Colonic mucosa (tissue), 4 donors: ENCODE data around the gene CHSY3. TPM values are rescaled to one million over a fixed set of nuclear protein-coding genes. Genes with fewer than 3 reads are reported as not detected.

ENCODE experiments used
- DNase-seq: peaks from one replicate; pipeline ENCODE4 v3.0.0-alpha.2; 2020
- H3K27ac ChIP-seq: fragments of 200-600 bp; one replicate; pipeline ENCODE4 v1.8.0; 2021
- H3K27me3 ChIP-seq: fragments of 200-600 bp; one replicate; pipeline ENCODE4 v1.8.0; 2021
- H3K36me3 ChIP-seq: fragments of 200-600 bp; one replicate; pipeline ENCODE4 v1.8.0; 2021
- H3K4me1 ChIP-seq: fragments of 200-600 bp; one replicate; pipeline ENCODE4 v1.8.0; 2021; ENCODE audit warnings: mild to moderate bottlenecking
- H3K4me3 ChIP-seq: fragments of 200-600 bp; one replicate; pipeline ENCODE4 v1.8.0; 2021
- H3K9ac ChIP-seq, 2 donors: one replicate each; pipeline ENCODE4 v1.7.0; 2013; ENCODE audit warnings: control low read depth in 2 of 2, low read depth in 2 of 2, low read length in 2 of 2
- H3K9me3 ChIP-seq: fragments of 200-600 bp; one replicate; pipeline ENCODE4 v1.8.0; 2021
- intact Hi-C: fragments of 100-400 bp; cut with DNase I; formaldehyde crosslinking; loops from one replicate; pipeline ENCODE4 v1.14.1; 2022
- total RNA-seq, 2 donors: library from RNA; stranded (reverse); fragmentation: NEBNext Ultra II Directional in 1 of 2; extraction: Animal tissue kit (Norgen Biotek cat#: 25700) in 1 of 2; gene quantifications; one replicate each; pipeline ENCODE4 v1.2.1, GENCODE V29; 2021
- TF ChIP-seq, protein P1 (sequence below): fragments of 200-600 bp; IDR thresholded peaks from one replicate; pipeline ENCODE4 v1.8.0; 2022; ENCODE audit warnings: antibody characterized with exemption, mild to moderate bottlenecking
- donor health status: healthy.
- donor health status: DM: no; HTN: no; CAD: no.
- donor health status: DM: no; HTN: no; CAD: no.

Gene CHSY3
- total RNA-seq, 2 donors from 2014 or later: 0.42 to 0.99 TPM

DNA sequence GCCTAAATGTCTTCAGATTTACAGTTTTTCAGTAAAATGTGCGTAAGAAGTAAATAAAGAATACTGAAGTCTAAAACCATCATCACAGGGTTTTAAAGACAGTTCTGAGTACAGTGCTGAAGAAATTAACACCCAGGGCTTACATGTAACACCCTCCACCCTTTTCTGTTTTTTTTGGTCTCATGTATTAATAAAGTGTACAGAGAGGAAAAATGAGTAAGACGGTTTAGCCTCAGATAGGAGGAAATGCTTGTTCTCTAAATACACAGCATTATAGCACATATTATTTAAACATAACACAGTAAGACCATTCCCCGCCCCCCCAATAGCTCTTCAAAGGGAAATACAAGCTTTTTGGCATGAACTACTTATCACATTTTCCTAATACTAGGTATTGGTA lies 119.3 kb downstream of the CHSY3 start:
- intact Hi-C loops: no loop called here
- H3K27ac ChIP-seq: no peak overlapping the region
- TF ChIP-seq, protein P1, sequence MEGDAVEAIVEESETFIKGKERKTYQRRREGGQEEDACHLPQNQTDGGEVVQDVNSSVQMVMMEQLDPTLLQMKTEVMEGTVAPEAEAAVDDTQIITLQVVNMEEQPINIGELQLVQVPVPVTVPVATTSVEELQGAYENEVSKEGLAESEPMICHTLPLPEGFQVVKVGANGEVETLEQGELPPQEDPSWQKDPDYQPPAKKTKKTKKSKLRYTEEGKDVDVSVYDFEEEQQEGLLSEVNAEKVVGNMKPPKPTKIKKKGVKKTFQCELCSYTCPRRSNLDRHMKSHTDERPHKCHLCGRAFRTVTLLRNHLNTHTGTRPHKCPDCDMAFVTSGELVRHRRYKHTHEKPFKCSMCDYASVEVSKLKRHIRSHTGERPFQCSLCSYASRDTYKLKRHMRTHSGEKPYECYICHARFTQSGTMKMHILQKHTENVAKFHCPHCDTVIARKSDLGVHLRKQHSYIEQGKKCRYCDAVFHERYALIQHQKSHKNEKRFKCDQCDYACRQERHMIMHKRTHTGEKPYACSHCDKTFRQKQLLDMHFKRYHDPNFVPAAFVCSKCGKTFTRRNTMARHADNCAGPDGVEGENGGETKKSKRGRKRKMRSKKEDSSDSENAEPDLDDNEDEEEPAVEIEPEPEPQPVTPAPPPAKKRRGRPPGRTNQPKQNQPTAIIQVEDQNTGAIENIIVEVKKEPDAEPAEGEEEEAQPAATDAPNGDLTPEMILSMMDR: no peak

DNA sequence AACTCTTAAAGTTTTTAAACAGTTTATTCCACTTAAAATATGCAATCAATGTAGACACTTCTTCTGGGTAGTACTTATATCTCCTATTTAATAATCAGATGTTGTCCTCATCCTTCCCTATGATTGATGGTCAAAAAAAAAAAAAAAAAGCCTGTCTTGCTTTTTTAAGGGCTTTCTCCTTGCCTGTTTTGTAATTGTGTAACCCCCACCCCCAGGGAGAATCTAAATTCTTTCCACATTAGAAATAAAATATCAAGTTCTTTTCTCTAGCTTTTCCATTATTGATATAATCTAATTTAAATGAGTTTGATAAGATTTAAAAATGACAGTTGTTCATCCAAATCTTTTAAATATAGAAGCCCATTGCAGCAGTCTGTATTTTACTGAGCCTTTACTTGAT lies 119.7 kb downstream of the CHSY3 start:
- no peak for DNase-seq
- no peak overlapping the region for H3K27ac ChIP-seq
- H3K36me3 ChIP-seq: no peaks in the 10 kb centered on the region
- no peak overlapping the region for H3K9ac ChIP-seq
- no peaks in the 10 kb centered on the region for H3K4me1 ChIP-seq
- H3K4me3 ChIP-seq: no peak overlapping the region
- intact Hi-C loops: no loop called here
- H3K9me3 ChIP-seq: no peaks in the 10 kb centered on the region
- no peaks in the 10 kb centered on the region for H3K27me3 ChIP-seq
- TF ChIP-seq, protein P1: no peak

More for the DNA sequence above, 119.3 kb downstream of the CHSY3 start:
- Histone ChIP-seq H3K4me1 (no peaks in the 10 kb centered on the region), H3K36me3 (no peaks in the 10 kb centered on the region), H3K4me3 (no peak overlapping the region), H3K27me3 (no peaks in the 10 kb centered on the region), H3K9ac (no peak overlapping the region), H3K9me3 (no peaks in the 10 kb centered on the region)
- no peak for DNase-seq

DNA sequence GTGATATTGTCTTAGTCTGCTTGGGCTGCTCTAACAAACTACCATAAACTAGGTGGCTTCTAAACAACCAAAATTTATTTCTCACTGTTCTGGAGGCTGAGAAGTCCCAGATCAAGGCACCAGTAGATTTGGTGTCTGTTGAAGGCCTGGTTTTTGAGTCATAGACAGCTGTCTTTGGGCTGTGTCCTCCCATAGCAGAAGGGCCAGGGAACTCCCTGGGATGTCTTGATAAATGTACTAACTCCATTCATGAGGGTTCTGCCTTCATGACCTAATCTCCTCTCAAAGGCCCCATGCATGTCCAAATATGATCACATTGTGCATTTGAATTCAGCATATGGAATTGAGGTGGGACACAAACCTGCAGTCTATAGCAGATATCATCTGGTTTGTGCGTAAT lies 121.2 kb downstream of the CHSY3 start:
- Histone ChIP-seq H3K9me3 (no peaks in the 10 kb centered on the region), H3K27me3 (no peaks in the 10 kb centered on the region), H3K27ac (no peak overlapping the region), H3K4me1 (no peaks in the 10 kb centered on the region), H3K4me3 (no peak overlapping the region), H3K9ac (no peak overlapping the region), H3K36me3 (no peaks in the 10 kb centered on the region)
- DNase-seq: no peak
- TF ChIP-seq, protein P1: no peak
- intact Hi-C loops: no loop called here

DNA sequence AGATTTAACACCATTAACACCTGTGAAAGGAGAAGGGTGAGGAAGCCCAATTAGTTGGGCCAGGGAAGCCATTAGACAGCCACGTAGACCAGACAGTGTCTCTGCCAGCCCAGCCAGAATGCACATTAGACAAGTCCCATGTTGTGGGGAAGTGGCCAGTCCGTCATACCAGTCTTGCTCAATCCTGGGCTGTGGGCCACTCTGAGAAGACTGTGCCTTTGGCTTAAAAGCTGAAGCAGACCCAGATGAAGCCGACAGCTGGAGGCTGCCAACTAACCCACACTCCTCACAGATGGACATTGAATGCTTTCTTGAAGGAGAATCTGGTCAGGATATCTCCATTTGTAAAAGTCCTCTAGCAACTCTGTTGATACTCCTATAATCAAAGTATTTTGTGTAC lies 128.5 kb downstream of the CHSY3 start:
- no peak overlapping the region for H3K4me3 ChIP-seq
- H3K4me1 ChIP-seq: no peaks in the 10 kb centered on the region
- TF ChIP-seq, protein P1: no peak
- no peak overlapping the region for H3K27ac ChIP-seq
- no peak for DNase-seq
- H3K9ac ChIP-seq: no peak overlapping the region
- no peaks in the 10 kb centered on the region for H3K36me3 ChIP-seq
- intact Hi-C loops: no loop called here
- no peaks in the 10 kb centered on the region for H3K27me3 ChIP-seq
- H3K9me3 ChIP-seq: no peaks in the 10 kb centered on the region

DNA sequence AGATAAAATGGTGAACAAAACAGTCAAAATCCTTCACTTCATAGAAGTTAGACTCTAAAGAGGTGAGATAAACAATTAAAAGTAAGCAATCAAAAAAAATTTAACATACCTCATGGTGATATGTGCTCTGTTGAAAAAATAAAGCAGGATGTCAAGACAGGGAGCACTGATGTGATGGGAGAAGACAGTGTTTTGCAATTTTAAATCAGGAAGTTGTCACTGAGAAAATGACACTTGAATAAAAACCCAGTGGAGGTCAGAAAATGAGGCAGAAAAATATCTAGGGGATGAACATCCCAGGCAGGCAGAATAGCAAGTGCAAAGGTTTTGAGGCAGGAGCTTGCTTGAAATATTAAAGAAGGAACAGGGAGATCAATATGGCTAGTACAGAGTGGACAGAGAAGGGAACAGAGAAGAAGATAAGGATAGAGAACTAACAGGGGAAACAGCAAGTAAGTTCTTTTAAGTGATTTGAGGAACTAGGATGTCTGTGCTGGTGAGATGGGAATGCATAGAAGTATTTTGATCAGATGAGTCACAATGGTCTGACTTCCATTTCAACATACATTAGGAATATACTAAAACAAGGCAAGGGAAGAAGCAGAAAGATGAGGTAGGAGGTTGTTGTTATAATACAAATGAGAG lies 130.4 kb downstream of the CHSY3 start:
- intact Hi-C loops: no loop called here
- no peaks in the 10 kb centered on the region for H3K27me3 ChIP-seq
- H3K36me3 ChIP-seq: no peaks in the 10 kb centered on the region

More for the DNA sequence above, 130.4 kb downstream of the CHSY3 start:
- DNase-seq: no peak
- Histone ChIP-seq H3K9me3 (no peaks in the 10 kb centered on the region), H3K4me3 (no peak overlapping the region), H3K27ac (no peak overlapping the region), H3K4me1 (no peaks in the 10 kb centered on the region), H3K9ac (no peak overlapping the region)
- TF ChIP-seq, protein P1: no peak
